ENCODE measurements around the gene DGKG.

The DGKG gene

DNA sequence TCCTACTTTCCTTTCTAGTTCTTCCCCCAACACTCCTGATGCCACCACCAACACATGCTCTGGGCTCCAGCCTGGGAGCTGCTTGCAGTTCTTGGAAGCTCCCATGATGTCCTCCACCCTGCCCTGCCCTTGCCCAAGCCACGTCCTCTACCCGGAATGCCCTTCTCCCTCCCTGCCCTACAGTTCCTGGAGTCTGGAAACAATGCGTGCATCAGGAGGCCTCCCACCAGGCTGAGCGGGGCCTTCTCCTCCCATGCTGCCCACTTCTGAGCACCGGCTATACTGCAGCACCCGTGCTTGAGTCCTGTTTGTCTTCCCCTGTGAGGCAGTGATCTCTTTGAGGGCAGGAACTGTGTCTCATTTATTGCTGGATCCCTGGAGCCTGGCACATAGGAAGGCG, 44.6 kb downstream of the DGKG start:
- DNase-seq = no peak

- no peak for DNase-seq
These were observed 45.3 kb downstream of the DGKG start for GRCh38 chr3:186316666-186317260.

DNA sequence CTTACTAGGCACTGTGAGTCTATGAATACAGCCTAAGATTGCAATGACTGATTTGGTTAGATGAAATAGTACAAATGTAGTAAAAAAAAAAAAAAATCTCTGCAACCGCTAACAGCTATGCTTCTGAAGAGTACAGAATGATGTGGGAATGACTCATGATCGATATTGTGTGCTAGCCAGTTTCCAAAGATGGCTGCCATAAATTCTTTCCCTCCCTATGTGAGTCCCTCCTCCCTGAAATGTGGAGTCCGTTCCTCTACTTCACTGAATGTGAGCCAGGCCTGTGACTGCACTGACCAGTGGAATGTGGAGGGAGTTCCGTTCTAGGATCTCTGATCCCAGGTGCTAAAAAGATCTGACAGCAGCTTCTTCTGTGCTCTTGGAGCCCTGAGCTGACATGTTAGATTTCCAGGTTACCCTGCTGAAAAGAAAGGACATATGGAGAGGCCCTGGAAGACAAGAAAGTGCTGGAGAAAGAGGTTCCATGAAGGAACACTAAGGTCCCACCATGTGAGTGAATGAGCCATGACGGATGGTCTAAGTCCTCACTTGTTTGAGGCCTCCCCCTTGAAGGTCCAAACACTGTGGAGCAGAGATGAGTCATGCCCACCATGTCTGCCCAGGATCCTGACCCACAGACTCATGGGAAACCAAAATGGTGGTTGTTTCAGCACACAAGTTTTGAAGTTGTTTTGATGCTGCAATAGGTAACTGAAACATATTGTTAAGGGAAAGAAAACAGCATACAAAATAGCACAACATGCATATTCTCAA, 46.3 kb downstream of the DGKG start:
- DNase-seq = no peak

GRCh38 chr3:186314896-186315295, 47.1 kb downstream of the DGKG start:
- no peak for DNase-seq

GRCh38 chr3:186311441-186311840, 50.6 kb downstream of the DGKG start:
- DNase-seq = no peak

DNA sequence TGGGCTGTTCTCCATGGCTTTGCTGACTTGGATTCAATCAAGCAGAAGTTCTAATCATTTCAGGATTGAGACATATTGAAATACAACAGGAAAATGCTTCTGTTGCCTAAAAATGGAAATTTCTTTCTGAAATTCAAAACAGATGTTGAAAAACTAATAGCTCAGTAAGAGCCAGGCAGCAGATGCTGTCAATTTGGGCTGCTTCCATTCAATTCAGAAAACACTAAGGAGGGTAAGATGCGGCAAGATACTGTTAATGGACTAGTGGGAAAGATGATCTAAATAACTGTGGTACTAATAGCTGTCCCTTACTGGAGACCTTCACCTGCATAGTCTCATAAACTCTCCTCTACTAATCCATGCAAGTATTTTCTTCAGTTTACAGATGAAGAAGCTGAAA, 53.5 kb downstream of the DGKG start:
- peak; percentile 30 for DNase-seq

GRCh38 chr3:186307594-186308221, 54.3 kb downstream of the DGKG start:
- no peak for DNase-seq

- DNase-seq = no peak
These were observed 56.7 kb downstream of the DGKG start for GRCh38 chr3:186305286-186305685.

- DNase-seq = no peak
These were observed 58.1 kb downstream of the DGKG start for GRCh38 chr3:186303965-186304364.

GRCh38 chr3:186299327-186299726, 62.7 kb downstream of the DGKG start:
- no peak for DNase-seq

- DNase-seq = peak; percentile 94
These were observed 63.2 kb downstream of the DGKG start for GRCh38 chr3:186298876-186299275.

GRCh38 chr3:186290796-186291195, 71.2 kb downstream of the DGKG start:
- no peak for DNase-seq

DNA sequence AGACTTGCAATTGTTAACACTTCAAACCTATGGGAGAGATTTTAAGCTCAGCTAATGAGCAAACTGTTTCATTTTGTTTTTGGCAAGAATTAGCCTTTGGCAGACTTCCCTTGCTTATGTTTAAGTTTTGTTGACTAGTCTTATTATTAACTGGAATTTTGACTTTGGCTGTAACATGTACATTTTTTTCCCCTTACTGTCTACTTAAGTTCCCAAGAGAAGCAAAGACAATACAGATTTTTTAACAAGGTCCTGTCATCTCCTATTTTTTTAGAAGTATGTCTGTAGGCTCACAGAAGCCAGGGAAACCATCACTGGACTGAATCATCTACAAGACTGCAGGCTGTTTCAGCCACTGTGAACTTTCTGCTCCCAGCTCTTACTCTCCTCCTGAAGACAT, 74.3 kb downstream of the DGKG start:
- peak; percentile 10 for DNase-seq

DNA sequence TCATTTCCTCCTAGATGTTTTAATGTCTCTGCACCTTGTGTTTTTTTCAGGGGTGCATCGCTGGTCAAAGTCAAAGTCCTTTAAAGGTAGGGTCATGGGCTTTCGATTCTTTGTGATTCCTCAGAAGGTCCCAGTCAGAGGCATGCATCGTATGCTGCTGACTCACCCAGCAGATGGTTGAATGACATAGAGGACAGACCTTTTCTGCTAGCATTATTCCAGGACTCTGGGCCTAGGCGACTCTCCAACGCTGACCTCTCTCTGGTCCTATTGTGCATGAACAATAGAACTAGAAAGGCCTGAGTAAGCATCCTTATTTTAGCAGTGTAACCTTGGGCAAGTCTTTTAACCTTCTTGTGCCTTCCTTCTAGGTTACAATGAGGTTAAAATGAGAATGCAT, 75.9 kb downstream of the DGKG start:
- no peak for DNase-seq

DNA sequence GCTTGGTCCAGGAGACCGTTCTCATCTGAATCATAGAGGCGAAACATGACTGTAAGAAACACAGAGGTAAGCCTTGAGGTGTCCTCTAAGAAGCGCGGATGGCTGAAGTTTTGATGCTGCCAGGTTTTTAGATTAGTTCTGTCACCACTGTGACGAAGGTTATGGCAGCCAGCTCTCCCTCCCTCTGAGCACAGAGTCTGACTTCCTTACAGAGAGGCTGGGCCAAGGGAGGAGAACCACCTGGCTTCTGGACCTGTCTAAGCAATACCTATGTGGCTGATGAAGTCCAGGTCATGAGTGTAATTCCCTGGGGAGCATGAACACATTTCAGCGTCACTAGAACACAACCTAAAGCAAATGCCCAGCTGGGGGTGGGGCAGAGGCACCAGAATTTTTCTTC, 77.4 kb downstream of the DGKG start:
- no peak for DNase-seq

DNA sequence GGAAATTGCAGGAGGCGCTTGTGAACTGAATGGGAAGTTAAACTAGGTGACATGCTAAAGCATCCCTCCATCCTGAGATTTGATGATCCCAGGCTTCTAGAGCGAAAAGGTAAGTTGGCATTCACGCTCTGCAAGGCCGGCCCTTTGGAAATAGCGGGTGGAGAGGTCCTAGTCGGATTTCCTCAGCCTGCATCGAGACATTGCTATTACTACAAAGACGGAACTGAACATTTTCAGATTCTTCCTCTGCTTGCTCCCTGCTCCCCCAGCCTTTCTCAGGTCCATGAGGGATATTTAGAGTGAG, 77.7 kb downstream of the DGKG start:
- DNase-seq = no peak

DNA sequence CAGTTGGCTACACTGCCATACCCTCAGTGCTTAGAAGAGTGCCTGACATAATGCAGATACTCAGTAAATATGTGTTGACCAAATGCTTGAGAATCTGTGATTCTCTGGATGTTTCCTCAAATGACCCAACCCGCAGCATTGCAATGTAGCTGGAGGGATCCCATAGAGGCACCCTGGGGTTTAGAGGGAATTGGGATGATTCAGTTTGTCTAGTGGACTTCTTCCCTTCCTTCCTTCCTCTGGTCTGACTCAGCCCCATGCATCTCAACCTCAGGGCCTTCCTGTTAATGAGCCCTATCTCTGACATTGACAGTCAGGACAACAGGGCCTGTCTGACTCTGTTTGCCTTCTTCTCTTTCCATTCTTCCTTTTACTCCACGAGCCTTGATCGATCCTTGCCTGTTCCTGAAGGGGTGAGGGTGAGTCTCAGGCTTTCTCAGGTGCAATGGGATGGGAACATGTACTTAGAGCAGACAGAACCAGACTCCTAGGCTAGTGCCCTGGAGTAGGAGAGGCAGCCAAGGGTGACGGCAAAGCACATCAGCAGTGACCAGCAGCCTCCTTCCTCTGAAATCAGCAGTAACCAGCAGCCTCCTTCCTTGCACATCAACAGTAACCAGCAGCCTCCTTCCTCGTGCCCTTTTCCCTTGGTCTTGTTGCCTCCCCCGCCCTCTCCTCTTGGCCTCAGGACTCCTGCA, 78.2 kb downstream of the DGKG start:
- DNase-seq = no peak

- DNase-seq = no peak
These were observed 78.9 kb downstream of the DGKG start for GRCh38 chr3:186283096-186283495.

GRCh38 chr3:186281176-186281575, 80.9 kb downstream of the DGKG start:
- no peak for DNase-seq

DNA sequence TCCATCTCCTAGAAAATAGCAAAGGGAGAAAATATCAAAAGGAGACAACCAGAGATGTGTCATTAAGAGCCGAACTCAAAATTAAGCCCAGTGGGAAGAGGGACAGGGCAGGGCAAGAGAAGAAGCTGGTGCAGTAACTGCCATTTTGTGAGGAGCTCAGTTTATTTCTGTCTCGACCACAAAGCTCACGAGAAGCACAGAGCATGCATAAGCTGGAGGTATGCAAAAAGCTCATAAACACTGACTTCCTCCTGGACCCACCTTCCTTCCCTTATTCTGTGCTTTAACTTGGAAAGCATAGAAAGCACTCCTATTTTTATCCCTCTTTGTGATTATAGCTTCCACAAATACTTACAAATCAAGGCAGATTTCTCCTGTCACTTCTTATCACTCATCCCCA, 81.3 kb downstream of the DGKG start:
- no peak for DNase-seq

DNA sequence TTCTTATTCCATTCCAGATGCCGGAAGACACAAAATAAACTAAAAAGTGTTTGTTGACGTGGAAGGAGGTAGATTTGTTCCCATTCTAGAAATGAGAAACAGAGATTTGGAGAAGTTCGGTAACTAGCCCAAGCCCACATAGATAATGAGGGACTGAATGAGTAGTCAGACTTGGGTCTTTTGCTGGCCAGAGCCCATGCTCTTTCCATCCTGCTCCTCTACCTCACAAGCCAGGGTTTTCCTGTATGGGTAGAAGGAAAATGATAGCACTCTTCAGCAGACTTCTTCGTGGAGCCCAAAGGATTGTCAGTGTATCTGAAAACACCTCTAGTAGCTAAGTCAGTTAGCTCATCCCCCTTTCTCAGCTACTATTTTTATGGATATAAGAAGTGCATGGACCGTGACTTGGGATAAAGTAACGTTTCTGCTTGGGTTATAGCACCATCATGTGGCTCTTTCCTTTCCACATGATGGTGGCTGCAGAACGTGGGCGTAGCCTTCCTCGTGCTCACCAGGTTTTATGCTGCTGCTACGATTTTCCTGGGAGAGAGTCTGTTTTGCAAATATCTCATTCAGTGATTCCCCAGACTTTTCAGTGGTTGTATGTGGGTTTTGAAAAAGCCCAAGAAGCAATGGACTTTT, 84.6 kb downstream of the DGKG start:
- DNase-seq = no peak

GRCh38 chr3:186275436-186275835, 86.6 kb downstream of the DGKG start:
- no peak for DNase-seq

DNA sequence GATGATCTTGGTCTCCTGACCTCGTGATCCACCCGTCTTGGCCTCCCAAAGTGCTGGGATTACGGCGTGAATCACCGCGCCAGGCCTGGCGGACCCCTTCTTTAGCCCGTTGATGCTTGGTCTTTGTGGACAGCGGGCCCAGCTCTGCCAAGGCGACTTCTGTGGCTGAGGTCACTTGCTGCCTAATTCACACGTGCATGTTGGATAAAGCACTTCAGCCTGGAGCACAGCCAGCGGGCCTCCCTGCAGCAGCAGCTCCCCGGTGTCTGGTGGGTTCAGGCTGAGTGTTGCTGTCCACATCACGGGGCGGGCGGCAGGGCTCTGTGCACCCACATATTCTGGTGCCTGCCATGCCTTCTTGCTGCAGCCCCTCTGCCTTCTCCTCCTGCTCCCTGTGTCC, 88.4 kb downstream of the DGKG start:
- no peak for DNase-seq

- DNase-seq = no peak
These were observed 91.3 kb downstream of the DGKG start for GRCh38 chr3:186270701-186271100.
